ENCODE data around the gene PPFIA4. TPM values are rescaled to one million over a fixed set of nuclear protein-coding genes. Genes with fewer than 3 reads are reported as not detected.

PPFIA4 gene
- total RNA-seq, 1 experiment from 2014 or later, result 12.1 TPM

DNA sequence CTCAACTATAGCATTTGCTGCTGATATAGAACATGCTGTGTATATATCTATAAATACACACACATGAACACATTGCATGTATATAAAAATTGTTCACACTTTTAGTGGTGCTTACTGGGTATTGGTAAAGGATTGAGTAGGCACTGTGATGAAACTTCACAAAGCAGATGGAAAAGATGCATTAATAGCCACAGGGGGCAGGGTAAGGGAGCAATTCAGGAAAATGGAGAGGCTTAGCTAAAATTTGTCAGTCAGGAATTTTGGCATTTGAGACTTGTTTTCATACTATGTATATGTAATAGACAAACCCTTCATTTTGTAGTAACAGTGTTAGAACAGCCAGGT lies 633 bp upstream of the PPFIA4 start:
- CTCF ChIA-PET, result no interaction called here
- Histone ChIP-seq H3K36me3 (ENCODE audit: low read depth, low read length) (peaks cover 28% of the 10 kb centered on the region), H3K27ac (ENCODE audit: low read length) (no peak overlapping the region), H3K4me2 (ENCODE audit: low read length) (no peak overlapping the region), H2AFZ (ENCODE audit: low read length) (peak overlapping the region; percentile 76), H3K9me3 (ENCODE audit: low read length) (no peaks in the 10 kb centered on the region), H3K4me1 (ENCODE audit: insufficient read depth, low read length) (no peaks in the 10 kb centered on the region; the same call in 1 of the 2 replicates), H3K79me2 (ENCODE audit: low read length) (no peaks in the 10 kb centered on the region), H3K27me3 (ENCODE audit: low read length) (no peaks in the 10 kb centered on the region), H4K20me1 (ENCODE audit: low read length) (no peaks in the 10 kb centered on the region), H3K9me2 (replicated peaks; ENCODE audit: low read length) (no peaks in the 10 kb centered on the region), H3K9ac (ENCODE audit: low read length) (no peak overlapping the region), H3F3A (ENCODE audit: low read length, unreplicated experiment) (peaks cover 7% of the 10 kb centered on the region), H3K4me3 (ENCODE audit: low read length) (no peak overlapping the region)
- ATAC-seq (no peak), DNase-seq (no peak)
- no TSS peak for BruUV-seq (replicated peaks)
- POLR2A ChIA-PET (ENCODE audit: unreplicated experiment), result no interaction called here
- intact Hi-C loops (cut with micrococcal nuclease), result no loop called here
- TF ChIP-seq EZH2 (IDR thresholded peaks at IDR 0.05; ENCODE audit: low read length, unreplicated experiment) (no peak), EZH2phosphoT487 (IDR thresholded peaks at IDR 0.05; ENCODE audit: borderline replicate concordance, low read length) (no peak)
- TF ChIP-seq, protein P1, sequence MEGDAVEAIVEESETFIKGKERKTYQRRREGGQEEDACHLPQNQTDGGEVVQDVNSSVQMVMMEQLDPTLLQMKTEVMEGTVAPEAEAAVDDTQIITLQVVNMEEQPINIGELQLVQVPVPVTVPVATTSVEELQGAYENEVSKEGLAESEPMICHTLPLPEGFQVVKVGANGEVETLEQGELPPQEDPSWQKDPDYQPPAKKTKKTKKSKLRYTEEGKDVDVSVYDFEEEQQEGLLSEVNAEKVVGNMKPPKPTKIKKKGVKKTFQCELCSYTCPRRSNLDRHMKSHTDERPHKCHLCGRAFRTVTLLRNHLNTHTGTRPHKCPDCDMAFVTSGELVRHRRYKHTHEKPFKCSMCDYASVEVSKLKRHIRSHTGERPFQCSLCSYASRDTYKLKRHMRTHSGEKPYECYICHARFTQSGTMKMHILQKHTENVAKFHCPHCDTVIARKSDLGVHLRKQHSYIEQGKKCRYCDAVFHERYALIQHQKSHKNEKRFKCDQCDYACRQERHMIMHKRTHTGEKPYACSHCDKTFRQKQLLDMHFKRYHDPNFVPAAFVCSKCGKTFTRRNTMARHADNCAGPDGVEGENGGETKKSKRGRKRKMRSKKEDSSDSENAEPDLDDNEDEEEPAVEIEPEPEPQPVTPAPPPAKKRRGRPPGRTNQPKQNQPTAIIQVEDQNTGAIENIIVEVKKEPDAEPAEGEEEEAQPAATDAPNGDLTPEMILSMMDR (conservative IDR thresholded peaks at IDR 0.05; ENCODE audit: low read depth, low read length), result no peak

DNA sequence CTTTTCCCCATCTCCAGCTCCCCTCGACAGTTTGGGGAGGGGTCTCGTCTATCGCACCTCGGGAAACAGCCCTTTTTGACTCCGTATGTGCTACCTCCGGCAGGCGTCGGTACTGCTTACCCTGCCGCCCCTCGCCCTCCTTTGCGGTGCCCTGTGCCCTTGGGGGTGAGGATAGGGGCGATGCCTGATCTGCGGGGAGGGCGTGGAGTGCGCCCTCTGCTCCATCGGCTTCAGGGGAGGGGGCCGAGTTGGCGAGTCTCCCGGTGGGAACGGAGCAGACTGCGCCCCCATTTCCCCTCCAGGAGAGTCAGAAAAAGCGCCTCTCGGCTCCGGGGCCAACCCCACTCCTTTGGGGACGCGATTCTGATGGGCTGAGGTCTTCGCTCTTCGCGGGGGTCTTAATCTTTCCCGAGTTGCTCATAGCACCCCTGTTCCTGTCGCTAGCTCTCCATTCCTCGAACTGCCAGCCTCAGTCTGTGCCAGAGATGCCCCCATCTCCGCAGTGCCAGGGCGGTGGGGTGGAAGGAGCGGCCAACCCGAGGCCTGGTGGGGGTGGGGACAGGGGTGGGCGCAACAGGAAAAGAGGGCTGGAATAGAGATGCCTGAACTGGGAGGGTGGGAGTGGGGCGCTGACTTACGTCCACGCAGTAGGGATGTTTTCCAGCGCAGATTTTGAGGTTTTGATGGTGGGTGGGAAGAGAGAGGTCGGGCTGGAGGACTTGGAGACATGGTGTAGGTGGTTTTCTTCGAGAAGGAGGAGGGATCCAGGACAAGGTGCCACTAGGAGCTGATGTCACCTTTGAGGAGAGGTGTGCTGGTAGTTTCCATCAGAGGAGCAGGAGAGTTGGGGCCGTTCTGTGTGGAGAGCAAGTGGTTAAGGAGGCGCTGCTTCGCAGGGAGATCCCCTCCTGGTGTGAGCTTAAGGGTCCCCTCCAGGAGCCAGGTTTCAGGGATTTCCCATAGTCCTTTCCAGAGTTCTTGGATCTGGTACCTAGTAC lies 674 bp downstream of the PPFIA4 start:
- Histone ChIP-seq H3K27ac (ENCODE audit: low read length) (no peak overlapping the region), H3K4me2 (ENCODE audit: low read length) (peak overlapping the region; percentile 95), H3K9ac (ENCODE audit: low read length) (peak overlapping the region; percentile 34), H3K36me3 (ENCODE audit: low read depth, low read length) (peaks cover 16% of the 10 kb centered on the region), H3K4me1 (ENCODE audit: insufficient read depth, low read length) (no peaks in the 10 kb centered on the region; the same call in 1 of the 2 replicates), H3K79me2 (ENCODE audit: low read length) (no peaks in the 10 kb centered on the region), H3K4me3 (ENCODE audit: low read length) (peak overlapping the region; percentile 73), H4K20me1 (ENCODE audit: low read length) (no peaks in the 10 kb centered on the region), H3K9me3 (ENCODE audit: low read length) (no peaks in the 10 kb centered on the region), H3F3A (ENCODE audit: low read length, unreplicated experiment) (peaks cover 7% of the 10 kb centered on the region), H3K27me3 (ENCODE audit: low read length) (no peaks in the 10 kb centered on the region), H2AFZ (ENCODE audit: low read length) (peak overlapping the region; percentile 72), H3K9me2 (replicated peaks; ENCODE audit: low read length) (no peaks in the 10 kb centered on the region)
- POLR2A ChIA-PET (ENCODE audit: unreplicated experiment), result no interaction called here
- BruUV-seq (replicated peaks), result no TSS peak
- no peak for DNase-seq
- CTCF ChIA-PET, result interaction anchor here (0.7 kb wide), 1 partner anchor 215 kb away, joined by 14 read pairs; no protein-coding TSS in a partner anchor
- TF ChIP-seq EZH2phosphoT487 (IDR thresholded peaks at IDR 0.05; ENCODE audit: borderline replicate concordance, low read length) (no peak), EZH2 (IDR thresholded peaks at IDR 0.05; ENCODE audit: low read length, unreplicated experiment) (no peak)
- TF ChIP-seq, protein P1 (conservative IDR thresholded peaks at IDR 0.05; ENCODE audit: low read depth, low read length), result no peak
- ATAC-seq, result peak; percentile 19
- intact Hi-C loops (cut with micrococcal nuclease), result no loop called here

All from PC-3 (cell line).